Panc1 (cell line): Measurements from ENCODE around the gene EEF2K. TPM values are rescaled to one million over a fixed set of nuclear protein-coding genes. Genes with fewer than 3 reads are reported as not detected.

Experiments used
- ATAC-seq: fragments of 200-7000 bp; cut with Tn5 transposase; 2 replicates; pipeline ENCODE4 v1.9.1; 2020; ENCODE audit warnings: mild to moderate bottlenecking, moderate library complexity
- BruUV-seq: library from RNA; stranded (reverse); fragments of 400-500 nt; replicated peaks from 2 replicates; lab custom pipeline; 2021; lab: Mats Ljungman, UMichigan
- CTCF ChIA-PET: fragments of 300-600 bp; sonication (Branson Sonifier 250); formaldehyde crosslinking; loops from one replicate; lab custom pipeline; 2022; ENCODE audit warnings: antibody characterized with exemption; lab: Charles Lee
- POLR2A ChIA-PET: fragments of 300-600 bp; sonication (Branson Sonifier 250); formaldehyde crosslinking; loops from one replicate; lab custom pipeline; 2022; ENCODE audit warnings: antibody characterized with exemption; lab: Charles Lee
- DNase-seq: peaks from one replicate; pipeline ENCODE4 v3.0.0-alpha.2; 2010; ENCODE audit warnings: low read depth, low spot score
- H3K27ac ChIP-seq: 2 replicates; pipeline ENCODE4 v1.5.1; 2011; ENCODE audit warnings: mild to moderate bottlenecking, low read length, inconsistent platforms
- H3K27me3 ChIP-seq: fragments of 200-500 bp; sonication (Bioruptor generic); 2 replicates; pipeline ENCODE4 v1.6.0; 2014; ENCODE audit warnings: low read length, inconsistent platforms; ENCODE audit not compliant: control insufficient read depth, insufficient read depth
- H3K36me3 ChIP-seq: fragments of 200-500 bp; sonication (Bioruptor generic); 2 replicates; pipeline ENCODE4 v1.5.1; 2014; ENCODE audit warnings: inconsistent platforms, mild to moderate bottlenecking, low read length, moderate library complexity; ENCODE audit not compliant: control insufficient read depth, insufficient read depth
- H3K4me1 ChIP-seq: 2 replicates; pipeline ENCODE4 v1.5.1; 2011; ENCODE audit warnings: inconsistent platforms, mild to moderate bottlenecking, low read length, moderate library complexity; ENCODE audit not compliant: control insufficient read depth, insufficient read depth
- H3K4me3 ChIP-seq, 2 experiments: 2 replicates each; pipeline ENCODE4 v1.5.1; 2011 to 2012; ENCODE audit warnings: low read depth in 2 of 2, low read length in 2 of 2, mild to moderate bottlenecking in 2 of 2, inconsistent platforms in 1 of 2, moderate library complexity in 1 of 2
- H3K9me3 ChIP-seq: fragments of 200-500 bp; sonication (Bioruptor generic); 2 replicates; pipeline ENCODE4 v1.5.1; 2014; ENCODE audit warnings: low read depth, mild to moderate bottlenecking, inconsistent platforms, low read length, moderate library complexity; ENCODE audit not compliant: control insufficient read depth, insufficient read depth
- CTCF ChIP-seq: fragments of 450-650 bp; IDR thresholded peaks from 2 replicates; pipeline ENCODE4 v1.5.1; 2017; ENCODE audit warnings: mild to moderate bottlenecking
- POLR2AphosphoS5 ChIP-seq: IDR thresholded peaks from 2 replicates; pipeline ENCODE4 v1.6.1; 2012; ENCODE audit warnings: mild to moderate bottlenecking, low read depth, low read length, moderate library complexity
- REST ChIP-seq, 2 experiments: IDR thresholded peaks; 2 replicates each; pipeline ENCODE4 v1.6.1; 2011 to 2012; ENCODE audit warnings: low read depth in 2 of 2, control low read depth in 1 of 2, low read length in 1 of 2, mild to moderate bottlenecking in 1 of 2, moderate library complexity in 1 of 2; ENCODE audit not compliant: insufficient read depth in 1 of 2
- SIN3A ChIP-seq: IDR thresholded peaks from 2 replicates; pipeline ENCODE4 v1.6.1; 2012; ENCODE audit warnings: low read depth, mild to moderate bottlenecking, low read length, moderate library complexity, borderline replicate concordance; ENCODE audit not compliant: insufficient read depth
- TCF7L2 ChIP-seq: IDR thresholded peaks from 2 replicates; pipeline ENCODE4 v1.6.1; 2011; ENCODE audit warnings: mild to moderate bottlenecking, low read depth, low read length, inconsistent platforms
- in situ Hi-C: cut with HindIII; loops from 2 replicates; pipeline ENCODE4 v1.10.0; 2016; ENCODE audit warnings: low sequenced_read_pairs, low pct_unique_long_range_greater_than_20kb
- intact Hi-C: fragments of 100-400 bp; cut with micrococcal nuclease; formaldehyde crosslinking; loops from one replicate; pipeline ENCODE4 v1.10.0; 2022; ENCODE audit not compliant: unreplicated experiment
- total RNA-seq: library from RNA; stranded (reverse); gene quantifications from one replicate; pipeline ENCODE4 v1.2.1, GENCODE V29; 2021; ENCODE audit not compliant: unreplicated experiment

Gene EEF2K
- total RNA-seq, 1 experiment from 2014 or later, result 15.0 TPM

- Histone ChIP-seq H3K27me3 (no peaks in the 10 kb centered on the region), H3K9me3 (no peaks in the 10 kb centered on the region), H3K4me3 (no peak overlapping the region), H3K36me3 (no peaks in the 10 kb centered on the region), H3K27ac (no peak overlapping the region), H3K4me1 (no peaks in the 10 kb centered on the region)
- in situ Hi-C loops, result no loop called here
- no peak for TF ChIP-seq CTCF
- no peak for TF ChIP-seq REST (IDR thresholded peaks at IDR 0.05; ENCODE audit: insufficient read depth in 1 of 2, low read depth in 2 of 2, low read length in 1 of 2)
- no peak for TF ChIP-seq SIN3A
- no peak for TF ChIP-seq TCF7L2
- no peak for TF ChIP-seq POLR2AphosphoS5
- POLR2A ChIA-PET, result no interaction called here
- BruUV-seq, result no TSS peak
- DNase-seq (no peak), ATAC-seq (no peak)
- CTCF ChIA-PET, result no interaction called here
- intact Hi-C loops, result no loop called here
Measured at GRCh38 chr16:22285080-22285479, 79.0 kb downstream of the EEF2K start.

- DNase-seq (no peak), ATAC-seq (no peak)
- Histone ChIP-seq H3K4me1 (peaks cover 1% of the 10 kb centered on the region; the same call in 1 of the 2 replicates), H3K4me3 (no peak overlapping the region), H3K36me3 (no peaks in the 10 kb centered on the region), H3K9me3 (no peaks in the 10 kb centered on the region), H3K27me3 (no peaks in the 10 kb centered on the region), H3K27ac (no peak overlapping the region)
- POLR2A ChIA-PET, result no interaction called here
- TF ChIP-seq CTCF (no peak), SIN3A (no peak)
- in situ Hi-C loops, result no loop called here
- no TSS peak for BruUV-seq
- CTCF ChIA-PET, result no interaction called here
- intact Hi-C loops, result no loop called here
Measured at GRCh38 chr16:22291020-22291419, 84.9 kb downstream of the EEF2K start.
